Hematopoietic multipotent progenitor cell treated with erythropoietin and hydrocortisone succinate and interleukin-3 and kit ligand, for 15 days (in vitro differentiated cells): ENCODE results near the gene CLDN24.
"Not testable (repeated sequence)": the region's sequence is repeated elsewhere in the genome, so short reads cannot be mapped to it uniquely, and the experiment has no call there.

Experiments used
- DNase-seq: peaks from one replicate; pipeline ENCODE4 v3.0.0-alpha.2; 2015; ENCODE audit warnings: low spot score

CLDN24 gene

DNA sequence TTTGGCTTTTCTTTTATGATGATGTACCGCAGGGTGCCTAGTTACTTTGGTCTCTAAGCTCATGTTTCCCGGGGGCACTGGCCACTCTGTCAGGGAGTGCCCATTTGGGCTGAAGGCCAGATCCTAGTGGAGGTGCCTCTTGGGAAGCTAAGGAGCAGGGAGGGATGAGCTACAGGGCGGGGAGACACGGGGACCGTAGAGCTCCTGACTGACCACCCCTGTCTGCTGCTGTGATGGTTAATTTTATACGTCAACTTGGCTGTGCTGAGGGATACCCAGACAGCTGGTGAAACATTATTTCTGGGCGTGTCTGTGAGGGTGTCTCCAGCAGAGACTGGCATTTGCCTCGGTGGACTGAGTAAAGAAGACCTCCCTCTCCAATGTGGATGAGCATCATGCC is 24.9 kb upstream of the CLDN24 start:
- DNase-seq, result no peak

DNA sequence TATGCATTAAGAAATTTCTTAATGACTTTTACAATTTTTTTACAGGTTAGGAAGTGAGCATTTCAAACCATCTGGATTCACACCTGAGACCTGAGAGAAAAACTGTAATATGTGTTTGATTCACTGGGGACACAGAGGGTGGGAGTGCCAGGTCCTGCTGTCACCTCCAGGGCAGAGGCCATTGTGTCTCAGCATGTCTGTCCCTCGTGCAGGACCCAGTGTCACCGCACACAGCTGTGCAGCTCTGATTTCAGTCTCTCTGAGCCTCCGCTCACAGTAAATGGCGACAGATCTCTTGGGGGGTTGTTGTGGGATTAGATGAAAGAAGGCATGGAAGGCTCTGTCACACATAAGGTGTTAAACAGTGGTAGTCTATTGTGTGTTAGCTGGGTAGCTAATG is 23.0 kb upstream of the CLDN24 start:
- DNase-seq, result no peak

DNA sequence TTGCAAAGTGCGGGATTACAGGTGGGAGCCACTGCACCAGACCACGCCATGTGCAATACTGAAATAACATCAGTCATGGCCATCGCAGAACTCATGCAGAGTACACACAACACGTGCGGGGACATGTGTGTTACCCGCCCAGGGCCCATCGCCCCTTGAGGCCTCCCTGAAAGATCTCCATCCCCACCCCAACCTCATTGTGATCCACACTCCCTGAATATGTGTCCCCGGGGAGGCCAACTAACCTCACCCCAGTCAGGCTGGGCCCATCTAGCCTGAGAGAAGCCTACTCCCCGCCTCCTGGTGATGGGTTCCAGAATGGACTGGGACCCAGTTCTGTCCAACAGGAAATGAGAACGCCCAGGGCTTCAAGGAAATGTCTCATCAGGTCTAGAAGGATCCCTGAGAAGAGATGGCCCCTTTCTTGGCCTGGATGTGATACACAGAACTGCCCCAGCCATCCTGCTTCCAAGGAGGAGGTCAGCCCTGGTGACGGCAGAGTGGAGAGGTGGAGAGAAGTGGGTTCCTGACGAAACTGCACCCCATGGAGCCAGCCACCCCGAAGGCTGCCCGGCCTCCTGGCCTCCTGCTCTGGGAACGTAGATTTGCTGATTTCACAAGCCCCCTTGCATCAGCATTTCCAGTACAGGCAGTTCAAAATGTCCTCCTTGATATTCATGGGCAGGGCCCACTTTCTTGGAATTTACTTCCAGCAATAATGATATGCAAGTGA is 22.5 kb upstream of the CLDN24 start:
- DNase-seq, result no peak

DNA sequence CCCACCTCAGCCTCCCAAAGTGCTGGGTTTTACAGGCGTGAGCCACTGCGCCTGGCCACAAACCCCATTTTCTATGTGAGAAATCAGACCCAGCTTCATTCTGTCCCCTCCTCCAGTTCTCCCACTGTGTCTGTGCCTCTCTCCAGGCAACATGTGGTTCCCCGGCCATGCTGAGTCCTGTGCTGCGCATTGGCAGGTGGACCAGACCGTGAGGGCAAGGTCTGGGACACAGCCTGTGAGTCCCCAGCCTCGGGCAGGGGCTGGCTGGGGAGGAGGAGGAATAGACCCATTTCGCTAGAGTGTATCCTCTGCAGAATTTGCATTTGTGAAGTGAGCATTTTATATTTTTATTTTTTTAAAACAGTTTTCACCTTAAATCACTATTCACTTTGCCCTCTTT is 21.5 kb upstream of the CLDN24 start:
- DNase-seq, result no peak

DNA sequence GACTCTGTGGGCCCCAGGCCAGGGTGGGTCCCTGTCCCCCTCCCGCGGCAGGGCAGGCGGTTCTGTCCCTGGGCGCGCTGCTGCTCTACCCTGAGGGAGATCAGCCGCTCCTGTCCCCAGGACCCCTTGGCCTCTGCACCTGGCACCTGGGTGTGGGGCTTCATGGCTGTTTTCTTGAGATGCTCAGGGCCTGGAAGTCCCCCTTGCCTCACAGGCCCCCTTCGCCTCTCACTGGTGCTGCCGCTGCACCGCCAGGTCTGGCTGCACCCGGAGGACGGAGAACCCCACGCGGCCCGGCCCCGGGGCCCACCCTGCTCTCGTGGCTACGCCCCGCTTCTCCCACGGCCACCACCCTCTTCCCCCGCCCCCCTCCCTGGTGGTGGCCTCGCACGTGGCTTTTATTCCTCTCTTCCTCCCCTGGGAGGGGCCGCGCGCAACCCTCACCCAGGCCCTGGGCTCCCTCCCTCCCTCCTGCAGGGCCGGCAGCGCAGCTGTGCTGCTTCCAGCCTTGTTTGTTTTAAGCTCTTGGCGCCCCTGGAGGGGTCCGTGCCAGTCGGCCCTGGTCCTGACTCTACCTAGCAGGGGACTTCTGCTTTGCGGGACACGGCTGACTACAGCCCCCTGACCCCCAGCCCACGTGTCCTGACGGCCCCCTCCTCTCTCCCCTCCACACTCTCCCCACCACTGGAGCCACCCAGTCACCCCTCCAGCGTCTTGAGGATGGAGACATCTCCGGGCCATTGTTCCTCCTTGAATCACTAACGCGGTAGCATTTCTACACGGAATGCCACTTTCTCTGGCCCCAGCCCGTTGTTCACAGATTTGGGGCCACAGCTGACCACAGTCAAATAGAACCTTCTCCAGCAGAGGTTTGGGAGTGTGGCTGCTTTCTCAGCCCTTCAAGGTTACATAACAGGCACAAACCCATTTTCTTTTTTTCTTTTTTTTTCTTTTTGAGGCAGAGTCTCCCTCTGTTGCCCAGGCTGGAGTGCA is 20.6 kb upstream of the CLDN24 start:
- no peak for DNase-seq

DNA sequence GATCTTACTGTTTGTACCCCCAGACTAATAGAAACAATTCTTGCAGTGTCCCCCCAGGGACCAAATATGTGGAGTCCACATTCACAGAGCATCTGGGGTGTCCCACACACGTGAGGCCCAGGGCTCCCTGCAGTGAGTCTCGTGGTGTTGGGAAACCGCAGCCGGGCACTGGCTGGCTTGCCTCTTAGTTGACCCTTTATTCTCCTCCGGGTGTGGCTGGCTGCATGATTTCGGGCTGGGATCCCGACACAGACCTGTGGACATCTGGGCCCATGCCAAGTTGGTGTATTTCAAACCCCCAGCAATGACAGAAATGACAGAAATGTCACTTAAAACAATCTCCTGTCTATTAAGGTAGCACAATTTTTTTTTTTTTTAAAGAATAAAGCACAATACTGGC is 15.6 kb upstream of the CLDN24 start:
- DNase-seq, result no peak

DNA sequence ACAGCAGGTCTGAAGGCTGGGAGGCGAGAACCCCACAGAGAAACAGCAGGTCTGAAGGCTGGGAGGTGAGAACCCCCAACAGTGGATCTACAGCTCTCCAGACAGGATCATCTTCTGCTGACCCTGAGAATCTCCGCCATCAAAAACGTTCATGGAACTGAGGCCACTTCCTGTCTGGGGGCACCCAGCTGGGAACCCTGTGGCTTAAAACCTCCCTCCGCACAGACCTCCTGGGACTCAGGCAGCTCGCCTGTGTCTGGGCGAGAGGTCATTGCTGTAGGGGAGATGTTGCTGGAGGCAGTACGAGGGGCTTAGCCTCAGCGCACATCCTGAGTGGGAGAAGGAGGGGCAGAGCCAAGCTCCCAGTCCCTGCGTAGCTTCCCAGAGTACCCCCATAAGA is 15.1 kb upstream of the CLDN24 start:
- no peak for DNase-seq

DNA sequence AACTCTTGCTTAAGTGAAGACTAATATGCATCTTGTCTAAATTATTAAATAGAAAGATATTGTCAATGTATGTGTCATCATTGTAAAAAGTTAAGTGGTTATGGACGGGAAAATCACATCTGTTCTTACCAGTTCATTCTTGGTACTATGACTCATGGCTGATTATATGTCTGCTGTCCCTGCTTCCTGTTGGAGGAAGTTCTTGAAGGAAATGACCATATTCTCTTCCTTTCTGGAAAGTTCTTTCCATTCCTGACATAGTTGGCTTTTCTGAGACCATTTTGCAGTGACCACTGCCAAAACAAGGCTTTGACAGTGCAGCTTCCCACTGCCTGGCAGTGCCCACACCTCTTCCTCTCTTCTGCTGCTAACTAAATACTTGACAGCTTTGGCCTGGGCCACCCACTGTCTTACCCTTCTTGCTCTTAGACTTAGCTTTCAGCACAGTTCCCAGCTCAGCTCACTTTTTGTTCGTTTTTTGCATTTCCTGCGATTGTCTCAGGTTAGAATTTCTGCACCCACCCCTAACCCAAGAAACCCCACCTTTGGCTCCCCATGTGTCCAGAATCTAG is 13.2 kb upstream of the CLDN24 start:
- DNase-seq, result no peak

DNA sequence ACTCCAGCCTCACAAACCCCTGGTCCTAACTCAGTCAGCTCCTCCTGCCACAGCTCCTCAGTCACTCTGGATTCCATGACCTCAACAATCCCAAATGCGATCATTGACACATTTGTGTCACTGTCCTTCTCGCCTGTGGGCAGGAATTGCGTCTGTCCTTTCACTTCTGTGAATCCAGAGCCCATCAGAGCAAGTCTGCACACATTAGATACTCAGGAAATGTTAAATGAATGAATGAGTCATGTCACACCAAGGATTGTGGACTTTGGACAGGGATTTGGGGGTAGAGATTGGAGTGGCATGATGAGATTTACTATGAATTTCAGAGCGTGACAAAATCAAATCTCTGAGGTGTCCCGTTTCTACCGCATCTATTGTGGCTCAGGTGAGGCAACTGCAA is 11.8 kb upstream of the CLDN24 start:
- DNase-seq, result no peak

DNA sequence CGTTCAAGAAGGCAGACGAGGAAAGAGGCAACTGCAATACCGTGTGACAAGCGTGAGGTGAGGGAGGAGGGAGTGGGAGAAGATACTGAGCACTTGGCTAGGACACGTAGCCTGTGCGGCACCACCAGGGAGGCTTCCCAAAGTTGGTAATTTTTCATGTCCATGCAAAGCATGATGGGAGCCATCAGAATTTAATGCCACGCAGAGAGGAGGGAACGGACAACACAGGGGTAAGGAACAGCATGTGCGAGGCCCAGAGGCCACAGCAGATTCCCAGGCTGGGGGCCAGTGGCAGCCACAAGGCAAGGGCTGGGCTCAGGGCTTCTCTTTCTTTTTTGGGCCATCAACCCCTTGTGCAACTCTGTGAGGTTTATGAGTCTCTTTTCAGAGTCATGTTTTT is 11.0 kb upstream of the CLDN24 start:
- no peak for DNase-seq

DNA sequence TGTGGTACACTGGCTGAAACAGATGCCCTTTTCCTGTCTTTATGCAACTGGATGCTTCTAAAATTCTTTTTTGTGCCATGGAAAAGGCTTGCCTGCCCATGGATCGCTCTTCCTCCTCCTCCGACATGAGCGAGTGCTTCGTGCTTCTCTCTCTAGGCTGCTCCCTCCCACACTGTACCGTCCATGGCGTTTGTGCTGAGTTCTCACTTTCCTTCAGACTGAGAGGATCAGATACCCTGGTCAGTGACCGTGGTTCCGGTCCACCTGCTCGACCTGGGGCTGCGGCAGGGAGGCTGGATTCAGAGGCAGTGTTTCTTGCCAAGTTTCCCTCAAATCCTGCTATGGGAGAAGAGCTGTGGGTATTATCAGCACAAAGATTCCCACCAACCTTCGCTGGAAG is 10.2 kb upstream of the CLDN24 start:
- DNase-seq, result no peak

DNA sequence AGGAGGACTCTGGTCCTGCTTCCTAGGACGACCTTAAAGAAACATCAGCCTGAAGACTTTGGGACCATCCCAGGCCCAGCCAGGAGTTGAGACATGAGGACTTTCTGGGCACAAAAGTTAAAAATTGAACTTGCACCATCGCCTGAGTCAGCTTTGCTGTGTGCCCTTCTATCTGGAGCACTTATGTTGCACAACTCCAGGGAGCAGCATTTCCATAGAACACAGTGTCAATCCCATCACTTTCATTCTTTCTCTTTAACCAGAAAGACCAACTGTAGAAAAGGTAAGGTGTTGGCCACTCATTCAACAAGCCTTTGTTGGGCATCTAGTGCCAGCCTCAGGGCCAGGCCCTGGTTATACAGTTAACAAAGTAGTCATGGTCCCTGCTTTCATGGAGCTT is 8.6 kb upstream of the CLDN24 start:
- DNase-seq, result no peak

DNA sequence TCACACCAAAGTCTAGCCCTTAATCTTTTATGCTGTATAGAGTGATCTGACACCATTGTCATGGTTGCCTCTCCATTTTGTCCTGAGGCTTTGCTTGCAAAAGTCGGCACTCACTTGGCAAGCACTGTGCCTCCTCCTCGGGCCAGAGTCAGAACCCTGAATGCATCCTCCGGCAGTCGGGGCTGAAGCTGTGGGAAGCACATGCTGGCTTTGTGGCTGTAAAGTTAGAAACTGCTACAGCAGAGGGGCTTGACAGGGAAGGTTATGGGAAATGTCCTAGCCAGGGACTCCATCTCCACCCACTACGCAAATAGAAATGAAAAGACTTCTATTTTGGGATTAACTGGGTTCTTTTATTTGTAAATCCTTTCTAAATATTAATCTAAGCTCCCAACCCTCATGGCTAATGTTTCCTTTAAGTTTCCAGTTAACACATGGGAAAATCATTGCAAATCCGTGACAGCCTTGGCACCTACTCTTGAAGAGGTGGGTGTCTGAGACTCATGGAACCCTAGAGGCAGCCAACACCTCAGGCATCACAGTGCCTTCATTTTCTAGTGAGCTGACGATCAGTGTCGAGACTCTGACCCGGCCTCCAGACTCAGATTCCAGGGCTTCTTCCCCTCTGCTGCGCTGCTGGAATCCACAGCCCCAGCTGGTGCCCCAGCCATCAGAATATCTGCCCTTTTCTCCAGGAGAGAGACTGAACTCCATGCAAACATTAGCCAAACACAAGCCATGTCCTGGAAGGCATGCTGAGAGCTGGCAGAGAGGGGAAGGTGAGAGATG is 7.9 kb upstream of the CLDN24 start:
- no peak for DNase-seq

DNA sequence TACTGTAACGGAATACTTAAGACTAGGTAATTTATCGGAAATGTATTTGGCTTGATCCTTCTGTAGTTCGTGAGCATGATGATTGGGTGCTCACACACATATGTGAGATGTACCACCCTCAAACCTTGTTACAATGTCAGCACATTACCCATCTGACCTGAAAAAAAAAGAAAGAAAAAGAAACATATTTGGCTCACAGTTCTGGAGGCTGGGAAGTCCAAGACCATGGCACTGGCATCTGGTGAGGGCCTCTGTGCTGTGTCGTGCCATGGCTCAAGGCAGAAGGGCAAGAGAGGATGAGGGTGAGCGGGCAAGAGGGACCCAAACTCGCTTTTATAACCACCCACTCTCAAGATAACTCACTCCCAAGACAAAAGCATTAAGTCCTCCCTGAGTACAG is 7.0 kb upstream of the CLDN24 start:
- DNase-seq, result no peak

DNA sequence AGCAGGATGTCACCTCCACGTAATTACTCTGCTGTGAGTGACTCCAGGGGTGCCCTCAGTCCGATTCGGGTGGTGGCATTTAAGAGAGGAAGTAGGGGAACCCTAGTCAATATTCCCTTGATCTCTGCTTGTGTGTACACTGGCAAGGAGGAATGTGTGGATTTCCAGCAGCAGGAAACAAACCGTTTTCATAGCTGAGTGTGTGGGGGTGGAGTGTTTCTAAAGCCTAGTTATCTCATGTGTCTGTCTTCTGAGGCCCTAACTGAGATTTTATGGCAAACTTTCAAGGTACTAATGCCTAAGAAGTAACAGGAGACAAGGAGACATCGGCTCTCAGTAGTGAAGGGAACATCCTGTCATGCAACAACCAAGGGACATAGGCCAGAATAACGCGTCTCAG is 6.6 kb upstream of the CLDN24 start:
- no peak for DNase-seq

DNA sequence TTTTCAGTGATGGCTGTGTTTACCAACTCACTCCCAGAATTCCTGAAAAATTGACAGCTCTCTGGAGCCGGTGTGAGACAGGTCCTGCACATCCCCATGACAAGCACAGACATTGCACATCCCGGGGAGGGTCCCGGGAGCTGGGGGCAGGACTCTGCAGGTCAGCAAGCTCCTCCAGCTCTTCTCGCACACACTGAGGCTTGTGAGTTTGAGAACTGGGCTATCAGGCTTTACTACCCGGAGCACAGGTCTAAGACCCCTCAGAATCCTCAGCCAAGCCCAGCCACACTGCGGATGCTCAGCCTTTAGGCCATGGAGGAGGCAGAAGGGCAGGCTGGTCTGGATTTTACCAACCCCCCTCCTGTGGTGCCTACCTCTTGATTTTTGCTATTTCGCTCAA is 5.6 kb upstream of the CLDN24 start:
- DNase-seq, result no peak

DNA sequence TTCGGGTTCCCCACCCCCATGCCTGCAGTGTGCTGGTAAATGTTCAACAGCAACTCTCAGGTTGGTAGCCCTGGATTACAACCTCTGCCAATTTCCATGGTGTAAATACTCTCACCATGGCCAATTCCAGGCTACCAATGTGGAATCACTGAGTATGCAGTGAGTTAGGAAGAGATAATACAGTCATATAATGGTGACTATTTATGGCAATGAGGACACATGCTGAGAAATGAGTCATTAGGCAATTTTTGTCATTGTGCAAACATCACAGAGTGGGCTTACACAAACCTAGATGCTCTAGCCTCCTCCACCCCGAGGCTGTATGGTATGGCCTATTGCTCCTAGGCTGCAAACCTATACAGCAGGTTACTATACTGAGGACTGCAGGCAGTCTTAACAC is 4.6 kb upstream of the CLDN24 start:
- DNase-seq, result no peak

DNA sequence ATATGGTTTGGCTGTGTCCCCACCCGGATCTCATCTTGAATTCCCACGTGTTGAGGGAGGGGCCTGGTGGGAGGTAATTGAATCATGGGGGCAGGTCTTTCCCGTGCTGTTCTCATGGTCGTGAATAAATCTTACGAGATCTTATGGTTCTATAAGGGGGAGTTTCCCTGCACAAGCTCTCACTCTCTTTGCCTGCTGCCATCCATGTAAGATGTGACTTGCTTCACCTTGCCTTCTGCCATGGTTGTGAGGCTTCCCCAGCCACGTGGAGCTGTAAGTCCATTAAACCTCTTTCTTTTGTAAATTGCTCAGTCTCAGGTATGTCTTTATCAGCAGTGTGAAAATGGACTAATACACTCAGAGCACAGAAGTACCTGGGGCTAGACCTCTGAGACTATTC is 4.2 kb upstream of the CLDN24 start:
- not testable (repeated sequence) for DNase-seq

DNA sequence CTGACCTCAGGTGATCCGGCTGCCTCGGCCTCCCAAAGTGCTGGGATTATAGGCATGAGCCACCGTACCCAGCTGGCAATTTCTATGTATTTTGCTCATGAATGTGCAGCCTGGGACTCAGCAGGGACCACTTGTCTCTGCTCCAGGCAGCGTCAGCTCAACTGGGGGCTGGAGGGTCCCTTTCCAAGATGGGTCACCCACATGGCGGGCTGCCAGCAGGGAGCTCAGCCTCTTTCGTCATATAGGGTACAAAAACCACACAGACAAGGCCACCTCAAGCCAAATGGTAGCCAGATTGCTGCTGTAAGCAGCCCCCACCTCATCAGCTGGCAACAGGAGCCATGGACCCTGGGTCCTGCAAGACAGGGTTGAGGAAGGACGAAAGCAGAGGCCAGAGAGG is 2.4 kb upstream of the CLDN24 start:
- no peak for DNase-seq

DNA sequence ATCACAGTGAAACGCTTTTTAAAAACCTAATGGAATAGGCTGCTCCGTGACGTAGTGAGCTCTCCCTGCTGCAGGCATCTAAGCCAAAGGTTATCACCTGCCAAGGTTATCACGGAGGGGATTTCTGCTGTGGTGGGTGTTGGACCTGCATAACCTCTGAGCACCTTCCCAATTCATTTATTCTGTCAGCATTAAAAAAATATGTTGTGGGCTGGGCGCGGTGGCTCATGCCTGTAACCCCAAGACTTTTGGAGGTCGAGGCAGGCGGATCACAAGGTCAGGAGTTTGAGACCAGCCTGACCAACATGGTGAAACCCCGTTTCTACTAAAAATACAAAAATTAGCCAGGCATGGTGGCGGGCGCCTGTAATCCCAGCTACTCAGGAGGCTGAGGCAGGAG is 1.8 kb upstream of the CLDN24 start:
- DNase-seq, result not testable (repeated sequence)

DNA sequence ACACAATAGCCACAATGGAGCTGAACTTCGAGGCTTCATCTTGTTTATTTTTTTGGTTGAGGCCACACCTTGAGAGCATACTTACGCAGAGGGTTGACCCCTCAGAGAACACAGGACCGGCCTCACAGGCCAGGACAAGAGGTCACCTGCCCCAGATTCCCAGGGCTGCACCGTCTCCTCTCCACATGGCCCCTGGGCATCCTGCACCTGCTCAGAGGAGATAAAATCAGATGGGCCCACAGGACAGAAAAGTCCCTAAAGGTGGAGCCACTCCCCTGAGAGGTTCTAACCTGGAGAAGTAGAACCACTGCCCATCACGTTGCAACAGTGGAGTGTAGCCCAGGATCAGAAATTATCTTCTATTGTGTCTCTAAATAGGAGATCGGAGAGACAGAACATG is 1.1 kb upstream of the CLDN24 start:
- no peak for DNase-seq

DNA sequence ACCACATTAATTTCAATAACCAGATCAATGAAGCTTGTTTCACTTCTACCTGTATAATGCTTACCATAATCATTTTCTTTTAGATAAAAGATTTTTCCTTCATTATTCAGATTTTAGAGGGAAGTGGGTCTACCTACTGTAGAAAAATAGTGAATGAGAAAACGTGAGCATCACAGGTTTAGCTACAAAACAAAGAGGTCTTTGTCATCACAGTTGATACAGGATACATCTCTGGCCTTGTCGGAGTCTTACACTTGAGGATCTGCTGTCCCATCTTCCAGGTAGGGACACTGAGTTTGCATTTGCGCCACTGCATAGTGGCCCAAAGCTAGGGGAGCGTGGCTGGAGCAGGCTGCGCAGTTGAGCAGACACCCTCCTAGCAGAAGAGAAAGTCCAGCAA is 710 bp downstream of the CLDN24 start:
- no peak for DNase-seq
